ENCODE measurements around the gene SH2D5.

The SH2D5 gene

GRCh38 chr1:20760322-20760721 is 27.8 kb upstream of the SH2D5 start:
- TF ChIP-seq CTCF (conservative IDR thresholded peaks at IDR 0.05; ENCODE audit: low read depth), result no peak
- ChIA-PET CTCF (interaction anchor here (0.6 kb wide), 1 partner anchor 13 kb away, joined by 3 read pairs; no protein-coding TSS in a partner anchor), POLR2A (ENCODE audit: low non-redundant PET) (no interaction called here)
- DNase-seq (ENCODE audit: low spot score), result no peak
- peak overlapping the region; percentile 30 for H3K27ac ChIP-seq

GRCh38 chr1:20753589-20753988 is 21.1 kb upstream of the SH2D5 start:
- no peak for TF ChIP-seq CTCF (conservative IDR thresholded peaks at IDR 0.05; ENCODE audit: low read depth)
- ChIA-PET CTCF (interaction anchor here (0.6 kb wide), 1 partner anchor 626 kb away, joined by 4 read pairs; no protein-coding TSS in a partner anchor), POLR2A (ENCODE audit: low non-redundant PET) (no interaction called here)

GRCh38 chr1:20751462-20751990 is 19.0 kb upstream of the SH2D5 start:
- DNase-seq (ENCODE audit: low spot score), result no peak
- TF ChIP-seq CTCF (conservative IDR thresholded peaks at IDR 0.05; ENCODE audit: low read depth), result no peak
- CTCF ChIA-PET, result no interaction called here
- POLR2A ChIA-PET (ENCODE audit: low non-redundant PET), result no interaction called here
- peak overlapping the region; percentile 27; the same call in 1 of the 2 replicates for H3K27ac ChIP-seq

More at GRCh38 chr1:20753589-20753988, 21.1 kb upstream of the SH2D5 start:
- H3K27ac ChIP-seq, result no peak overlapping the region
- no peak for DNase-seq (ENCODE audit: low spot score)

GRCh38 chr1:20742671-20743070 is 10.2 kb upstream of the SH2D5 start:
- DNase-seq (ENCODE audit: low spot score), result no peak
- POLR2A ChIA-PET (ENCODE audit: low non-redundant PET), result no interaction called here

GRCh38 chr1:20740781-20741180 is 8.3 kb upstream of the SH2D5 start:
- ChIA-PET CTCF (no interaction called here), POLR2A (ENCODE audit: low non-redundant PET) (no interaction called here)
- H3K27ac ChIP-seq, result peak overlapping the region; percentile 74
- no peak for TF ChIP-seq CTCF (conservative IDR thresholded peaks at IDR 0.05; ENCODE audit: low read depth)
- no peak for DNase-seq (ENCODE audit: low spot score)

More at GRCh38 chr1:20742671-20743070, 10.2 kb upstream of the SH2D5 start:
- no peak for TF ChIP-seq CTCF (conservative IDR thresholded peaks at IDR 0.05; ENCODE audit: low read depth)
- no peak overlapping the region for H3K27ac ChIP-seq
- CTCF ChIA-PET, result interaction anchor here (0.7 kb wide), 2 partner anchors 17 to 489 kb away, joined by 3 to 5 read pairs; no protein-coding TSS in a partner anchor

- CTCF ChIA-PET, result interaction anchor here (0.6 to 0.7 kb wide), 2 partner anchors 9 to 341 kb away, joined by 3 to 4 read pairs; no protein-coding TSS in a partner anchor
- H3K27ac ChIP-seq, result no peak overlapping the region
- DNase-seq (ENCODE audit: low spot score), result peak; percentile 34
- POLR2A ChIA-PET (ENCODE audit: low non-redundant PET), result interaction anchor here (0.6 kb wide), 1 partner anchor 19 kb away, joined by 3 read pairs; no protein-coding TSS in a partner anchor
- no peak for TF ChIP-seq CTCF (conservative IDR thresholded peaks at IDR 0.05; ENCODE audit: low read depth)
Observed at GRCh38 chr1:20739225-20739624, 6.7 kb upstream of the SH2D5 start.

All from RWPE1 (cell line).